ENCODE measurements around the gene CDR2.

Gene CDR2

GRCh38 chr16:22356930-22357634 lies 17.3 kb downstream of the CDR2 start:
- no peak for TF ChIP-seq CTCF (IDR thresholded peaks at IDR 0.05)

- TF ChIP-seq CTCF (IDR thresholded peaks at IDR 0.05) = no peak
Observed at GRCh38 chr16:22355487-22355908, 18.9 kb downstream of the CDR2 start.

- TF ChIP-seq CTCF (IDR thresholded peaks at IDR 0.05) = no peak
Observed at GRCh38 chr16:22353933-22354541, 20.4 kb downstream of the CDR2 start.

DNA sequence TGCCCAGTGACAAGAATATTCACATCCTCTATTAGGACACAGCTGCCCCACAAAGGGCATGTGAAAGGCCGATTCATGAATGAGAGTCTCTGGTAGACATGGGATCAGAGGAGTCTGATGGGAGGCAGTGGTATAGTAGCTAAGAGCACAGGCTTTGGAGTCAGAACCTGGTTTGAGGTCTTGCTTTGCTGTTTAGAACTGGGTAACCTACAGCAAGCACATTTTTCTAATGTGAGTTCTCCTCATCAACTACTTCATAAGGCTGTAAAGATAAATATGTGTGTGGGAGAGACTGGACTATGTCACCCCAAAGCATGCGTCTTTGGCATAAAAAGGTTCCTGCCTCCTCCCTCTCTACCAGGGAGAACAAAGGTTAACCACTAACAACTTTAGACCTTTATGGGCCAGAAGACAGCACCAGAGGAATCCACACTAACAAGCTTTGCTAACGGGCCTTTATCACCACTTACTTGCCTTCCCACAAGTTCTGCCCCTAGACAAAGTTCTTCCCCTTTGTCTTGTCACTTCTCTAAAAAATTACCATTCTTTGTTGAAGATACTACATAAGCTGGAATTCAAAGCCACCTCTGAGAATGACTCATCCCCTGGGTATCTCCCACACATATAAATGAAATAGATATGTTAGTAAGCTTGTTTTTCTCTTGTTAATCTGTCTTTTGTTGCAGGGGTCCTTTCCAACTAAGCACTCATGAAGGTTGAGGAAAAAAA lies 21.1 kb downstream of the CDR2 start:
- TF ChIP-seq CTCF (IDR thresholded peaks at IDR 0.05) = no peak

DNA sequence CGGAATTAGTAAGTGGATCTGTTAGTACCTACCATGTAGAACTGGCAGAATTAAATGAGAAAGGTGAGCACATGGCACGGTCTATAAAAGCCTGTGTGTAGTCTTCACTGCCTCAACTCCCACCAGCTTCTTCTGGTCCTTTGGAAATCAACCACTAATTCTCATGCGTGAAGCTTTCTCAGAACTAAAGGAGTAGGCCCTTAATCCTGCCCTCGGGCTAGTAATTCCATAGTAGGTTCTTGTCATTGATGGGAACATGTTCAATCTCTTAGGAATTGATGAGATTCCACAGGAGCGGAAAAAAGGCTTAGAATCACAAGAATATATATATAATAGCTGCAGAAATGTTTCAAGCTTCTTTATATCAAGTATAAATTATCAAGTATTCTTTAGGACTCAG lies 21.7 kb downstream of the CDR2 start:
- TF ChIP-seq CTCF (IDR thresholded peaks at IDR 0.05) = no peak

GRCh38 chr16:22352140-22352539 lies 22.3 kb downstream of the CDR2 start:
- no peak for TF ChIP-seq CTCF (IDR thresholded peaks at IDR 0.05)

DNA sequence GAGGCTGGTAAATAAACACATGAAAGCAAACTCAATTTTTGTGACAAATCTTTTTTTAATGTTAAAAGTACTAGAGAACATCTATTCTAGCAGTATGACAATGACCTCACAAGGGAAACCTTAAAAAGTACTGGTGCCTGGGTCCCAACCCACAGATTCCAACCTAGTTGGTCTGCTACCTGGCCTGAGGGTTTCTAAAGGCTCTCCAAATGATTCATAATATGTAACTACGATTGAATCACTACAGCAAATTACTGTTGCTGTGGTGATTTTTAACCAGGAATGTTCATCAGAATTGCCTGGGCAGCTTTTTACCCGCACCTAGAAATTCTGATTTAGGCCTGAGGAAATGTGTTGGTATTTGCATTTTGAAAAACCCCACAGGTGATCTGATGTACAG lies 26.1 kb downstream of the CDR2 start:
- TF ChIP-seq CTCF (IDR thresholded peaks at IDR 0.05) = no peak
